ENCODE measurements around the gene NINL.
"Not testable (repeated sequence)": the region's sequence is repeated elsewhere in the genome, so short reads cannot be mapped to it uniquely, and the experiment has no call there.

NINL gene

GRCh38 chr20:25532971-25533391 lies 52.4 kb downstream of the NINL start:
- no peak for DNase-seq (ENCODE audit: low read depth)

- no peak for DNase-seq (ENCODE audit: low read depth)
Observed at GRCh38 chr20:25532015-25532751, 53.1 kb downstream of the NINL start.

GRCh38 chr20:25529295-25529951 lies 55.9 kb downstream of the NINL start:
- no peak for DNase-seq (ENCODE audit: low read depth)

- no peak for DNase-seq (ENCODE audit: low read depth)
Observed at GRCh38 chr20:25527949-25528348, 57.4 kb downstream of the NINL start.

GRCh38 chr20:25526446-25526845 lies 58.9 kb downstream of the NINL start:
- no peak for DNase-seq (ENCODE audit: low read depth)

- peak; percentile 92 for DNase-seq (ENCODE audit: low read depth)
Observed at GRCh38 chr20:25525867-25526266, 59.5 kb downstream of the NINL start.

- no peak for DNase-seq (ENCODE audit: low read depth)
Observed at GRCh38 chr20:25525295-25525694, 60.0 kb downstream of the NINL start.

- no peak for DNase-seq (ENCODE audit: low read depth)
Observed at GRCh38 chr20:25521382-25521781, 63.9 kb downstream of the NINL start.

GRCh38 chr20:25517124-25517523 lies 68.2 kb downstream of the NINL start:
- no peak for DNase-seq (ENCODE audit: low read depth)

GRCh38 chr20:25514747-25515340 lies 70.5 kb downstream of the NINL start:
- DNase-seq (ENCODE audit: low read depth) = no peak

- no peak for DNase-seq (ENCODE audit: low read depth)
Observed at GRCh38 chr20:25514195-25514594, 71.1 kb downstream of the NINL start.

GRCh38 chr20:25512709-25513108 lies 72.6 kb downstream of the NINL start:
- no peak for DNase-seq (ENCODE audit: low read depth)

GRCh38 chr20:25511183-25511582 lies 74.1 kb downstream of the NINL start:
- DNase-seq (ENCODE audit: low read depth) = no peak

GRCh38 chr20:25510721-25511120 lies 74.6 kb downstream of the NINL start:
- DNase-seq (ENCODE audit: low read depth) = no peak

GRCh38 chr20:25510202-25510601 lies 75.1 kb downstream of the NINL start:
- no peak for DNase-seq (ENCODE audit: low read depth)

GRCh38 chr20:25509084-25509483 lies 76.2 kb downstream of the NINL start:
- no peak for DNase-seq (ENCODE audit: low read depth)

- DNase-seq (ENCODE audit: low read depth) = peak; percentile 64
Observed at GRCh38 chr20:25508083-25508770, 77.1 kb downstream of the NINL start.

GRCh38 chr20:25507385-25508082 lies 77.8 kb downstream of the NINL start:
- no peak for DNase-seq (ENCODE audit: low read depth)

GRCh38 chr20:25504366-25505135 lies 80.8 kb downstream of the NINL start:
- DNase-seq (ENCODE audit: low read depth) = no peak

GRCh38 chr20:25503936-25504335 lies 81.4 kb downstream of the NINL start:
- no peak for DNase-seq (ENCODE audit: low read depth)

GRCh38 chr20:25503051-25503639 lies 82.2 kb downstream of the NINL start:
- not testable (repeated sequence) for DNase-seq (ENCODE audit: low read depth)
